ENCODE measurements around the gene FRG2C. TPM values are rescaled to one million over a fixed set of nuclear protein-coding genes. Genes with fewer than 3 reads are reported as not detected.

Gene FRG2C
- total and polyA plus RNA-seq, 2 of the 4 experiments (the other 2 are of a cell fraction): not detected

Small RNA genes lying within 50 kb of the gene (microRNA-seq; reads per million reads assigned to microRNA genes)
- gene AC108724.2 (ENCODE audit: insufficient read depth, insufficient read length): not detected
- not detected for gene MIR1324 (ENCODE audit: unreplicated experiment)

Small RNA genes lying within 50 kb of the gene (small RNA-seq; reads per million reads assigned to genes)
- gene AC108724.2: 0 reads per million in 5 experiments

Other genes with a start within 250 kb of the FRG2C start
- gene ZNF717, start 121.2 kb downstream of the FRG2C start, total RNA-seq (2012; rRNA removed): 11.4 and 14.3 TPM in 2 replicates
- 4.6 and 6.0 TPM in 2 replicates for gene ZNF717, start 121.2 kb downstream of the FRG2C start, polyA plus RNA-seq (2012; rRNA removed)

All from IMR-90 (cell line).